BJ (cell line): ENCODE data around the gene MARK1. TPM values are rescaled to one million over a fixed set of nuclear protein-coding genes. Genes with fewer than 3 reads are reported as not detected.

Source experiments
- CTCF ChIA-PET: fragments of 350-600 bp; formaldehyde crosslinking; extraction: SDS; loops from one replicate; lab custom pipeline; 2021; ENCODE audit warnings: antibody characterized with exemption, inconsistent platforms; lab: Yijun Ruan, JAX
- POLR2A ChIA-PET: fragments of 300-600 bp; sonication (Branson Sonifier 250); formaldehyde crosslinking; extraction: SDS; loops from one replicate; lab custom pipeline; 2021; ENCODE audit warnings: antibody characterized with exemption; lab: Charles Lee
- DNase-seq: peaks from one replicate; pipeline ENCODE4 v3.0.0-alpha.2; 2011; ENCODE audit warnings: low read depth
- H3K27me3 ChIP-seq: 2 replicates; pipeline ENCODE4 v1.6.0; 2011; ENCODE audit warnings: low read length; ENCODE audit not compliant: control insufficient read depth, insufficient read depth
- H3K36me3 ChIP-seq: 2 replicates; pipeline ENCODE4 v1.5.1; 2011; ENCODE audit warnings: low read length; ENCODE audit not compliant: control insufficient read depth, insufficient read depth
- H3K4me3 ChIP-seq: 2 replicates; pipeline ENCODE4 v1.5.1; 2011; ENCODE audit warnings: low read depth, mild to moderate bottlenecking, control low read depth, low read length
- polyA plus RNA-seq: library from polyadenylated mRNA; depleted of rRNA; stranded (reverse); fragments of >200 nt; gene quantifications from 2 replicates; pipeline ENCODE4 v1.2.3, GENCODE V29; 2011
- TF ChIP-seq, protein P1 (sequence below): IDR thresholded peaks from 2 replicates; pipeline ENCODE4 v1.5.1; 2011; ENCODE audit warnings: low read depth, mild to moderate bottlenecking, control low read depth, inconsistent platforms, low read length, moderate library complexity; ENCODE audit not compliant: insufficient read depth

Gene MARK1
- polyA plus RNA-seq, 1 experiment: 0.97 TPM

DNA sequence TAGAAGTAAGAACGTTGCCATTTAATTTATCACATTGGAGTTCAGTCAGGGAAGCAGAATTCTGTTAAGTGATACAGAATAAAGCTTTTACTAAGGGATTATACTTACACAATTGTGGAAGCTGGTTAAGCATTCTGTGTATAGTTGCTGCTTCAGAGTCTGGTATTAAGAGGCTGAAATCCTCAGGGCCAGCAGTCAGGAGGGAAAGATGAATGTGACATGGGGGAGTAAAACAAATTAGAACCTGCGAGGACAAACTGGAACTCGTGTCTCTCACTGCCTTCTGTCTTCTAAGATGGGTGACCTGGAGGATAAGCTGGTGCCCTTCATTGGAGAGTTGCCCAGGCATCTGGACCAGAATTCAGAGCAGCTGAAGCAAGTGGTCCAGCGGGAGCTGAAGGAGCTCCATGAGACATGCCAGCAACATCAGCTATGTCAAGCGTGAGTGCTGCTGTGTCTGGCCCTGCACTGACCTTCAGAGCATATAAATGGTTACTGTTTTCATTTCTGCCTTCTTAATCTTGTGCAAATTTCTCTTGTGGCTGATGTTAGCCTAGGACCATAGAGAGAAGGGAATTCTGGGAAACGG is 23.0 kb downstream of the MARK1 start:
- DNase-seq: no peak
- POLR2A ChIA-PET: no interaction called here
- H3K36me3 ChIP-seq: no peaks in the 10 kb centered on the region
- TF ChIP-seq, protein P1, sequence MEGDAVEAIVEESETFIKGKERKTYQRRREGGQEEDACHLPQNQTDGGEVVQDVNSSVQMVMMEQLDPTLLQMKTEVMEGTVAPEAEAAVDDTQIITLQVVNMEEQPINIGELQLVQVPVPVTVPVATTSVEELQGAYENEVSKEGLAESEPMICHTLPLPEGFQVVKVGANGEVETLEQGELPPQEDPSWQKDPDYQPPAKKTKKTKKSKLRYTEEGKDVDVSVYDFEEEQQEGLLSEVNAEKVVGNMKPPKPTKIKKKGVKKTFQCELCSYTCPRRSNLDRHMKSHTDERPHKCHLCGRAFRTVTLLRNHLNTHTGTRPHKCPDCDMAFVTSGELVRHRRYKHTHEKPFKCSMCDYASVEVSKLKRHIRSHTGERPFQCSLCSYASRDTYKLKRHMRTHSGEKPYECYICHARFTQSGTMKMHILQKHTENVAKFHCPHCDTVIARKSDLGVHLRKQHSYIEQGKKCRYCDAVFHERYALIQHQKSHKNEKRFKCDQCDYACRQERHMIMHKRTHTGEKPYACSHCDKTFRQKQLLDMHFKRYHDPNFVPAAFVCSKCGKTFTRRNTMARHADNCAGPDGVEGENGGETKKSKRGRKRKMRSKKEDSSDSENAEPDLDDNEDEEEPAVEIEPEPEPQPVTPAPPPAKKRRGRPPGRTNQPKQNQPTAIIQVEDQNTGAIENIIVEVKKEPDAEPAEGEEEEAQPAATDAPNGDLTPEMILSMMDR: no peak
- no peak overlapping the region for H3K4me3 ChIP-seq
- no peaks in the 10 kb centered on the region for H3K27me3 ChIP-seq
- CTCF ChIA-PET: interaction anchor here (1.0 kb wide), 1 partner anchor 36 kb away, joined by 3 read pairs; no protein-coding TSS in a partner anchor

DNA sequence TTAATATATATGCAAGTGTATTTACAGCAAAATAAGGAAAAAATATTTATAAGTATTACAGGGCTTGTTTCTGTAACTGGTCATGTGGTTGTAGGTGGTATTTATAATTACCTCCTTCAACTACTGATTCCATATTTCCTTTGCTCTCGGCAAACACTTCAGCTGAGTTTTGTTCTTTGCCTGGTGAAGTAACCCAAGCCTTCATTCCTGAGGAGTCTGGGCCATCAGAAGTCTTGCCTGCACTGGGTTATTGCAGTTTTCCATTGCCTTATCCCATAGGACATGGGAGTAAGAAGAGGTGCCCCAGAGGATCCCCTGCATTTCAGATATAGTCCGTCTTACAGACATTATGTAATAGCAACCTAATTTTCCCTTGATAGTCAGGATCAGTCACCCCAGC is 23.8 kb downstream of the MARK1 start:
- no peaks in the 10 kb centered on the region for H3K27me3 ChIP-seq
- TF ChIP-seq, protein P1: no peak
- no peaks in the 10 kb centered on the region for H3K36me3 ChIP-seq
- no peak overlapping the region for H3K4me3 ChIP-seq
- ChIA-PET POLR2A (no interaction called here), CTCF (no interaction called here)
- no peak for DNase-seq

DNA sequence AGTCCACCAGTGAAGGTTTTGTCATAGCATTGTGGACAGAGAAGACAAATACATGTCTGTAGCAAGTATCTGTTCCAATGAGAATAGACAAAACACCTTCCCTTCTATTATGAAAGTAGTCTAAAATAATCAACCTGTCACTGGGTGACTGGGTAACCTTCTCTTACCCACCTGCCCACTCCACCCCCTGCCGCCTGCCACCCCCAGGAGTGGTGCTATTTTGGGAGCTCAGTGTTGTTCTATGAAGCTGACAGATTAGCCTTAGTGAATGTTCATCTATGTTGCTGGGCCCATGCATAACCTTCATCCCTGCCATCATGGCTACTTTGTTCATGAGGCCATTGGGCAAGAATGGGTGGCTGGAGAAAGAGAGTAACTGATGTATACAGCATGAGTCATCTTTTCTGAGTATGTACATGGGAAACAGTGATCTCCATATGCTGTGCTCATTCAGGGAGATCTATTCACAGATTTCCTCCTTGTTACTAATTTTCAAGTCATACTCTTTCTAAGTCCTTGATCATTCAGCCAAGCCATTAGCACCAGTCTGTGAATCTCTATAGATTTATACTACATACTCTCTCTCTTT is 24.8 kb downstream of the MARK1 start:
- Histone ChIP-seq H3K36me3 (no peaks in the 10 kb centered on the region), H3K4me3 (no peak overlapping the region), H3K27me3 (no peaks in the 10 kb centered on the region)
- no peak for DNase-seq
- ChIA-PET POLR2A (no interaction called here), CTCF (no interaction called here)
- TF ChIP-seq, protein P1: no peak

DNA sequence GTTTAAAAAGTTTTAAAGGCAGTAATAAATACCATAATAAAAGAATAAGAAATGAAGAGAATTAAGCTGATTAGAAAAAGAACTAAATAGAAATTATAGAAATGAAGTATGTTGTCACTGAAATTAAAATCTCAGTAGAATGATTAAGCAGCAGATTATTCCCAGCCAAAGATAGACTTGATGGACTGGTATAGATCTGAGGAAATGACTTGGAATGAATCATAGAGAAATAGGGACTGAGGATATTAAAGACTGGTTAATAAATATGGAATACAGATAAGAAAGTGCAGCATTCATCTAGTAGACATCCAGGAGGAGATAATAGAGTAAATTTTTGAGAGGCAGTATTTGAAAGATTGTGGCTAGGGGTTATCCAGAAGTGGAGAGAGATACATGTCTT is 28.7 kb downstream of the MARK1 start:
- POLR2A ChIA-PET: no interaction called here
- DNase-seq: no peak

DNA sequence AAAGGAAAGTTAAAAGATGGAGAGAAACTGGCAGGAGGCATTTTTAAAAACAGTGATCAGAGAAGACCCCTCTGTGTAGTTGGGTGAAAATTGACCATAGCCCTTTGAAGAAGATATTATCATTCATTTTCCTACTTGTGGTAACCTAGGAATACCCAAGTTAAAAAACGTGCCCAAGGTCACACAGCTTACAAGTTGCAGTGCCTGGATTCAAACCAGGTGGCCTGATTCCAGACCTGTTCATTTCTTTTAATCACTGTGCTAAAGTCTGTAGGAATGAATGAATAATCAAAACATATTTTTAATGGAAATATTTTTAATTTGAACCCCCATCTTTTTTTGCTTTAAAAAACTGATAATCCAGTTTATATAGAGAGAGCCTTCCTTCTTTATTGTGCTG is 35.6 kb downstream of the MARK1 start:
- no peak for DNase-seq
- no peaks in the 10 kb centered on the region for H3K36me3 ChIP-seq
- H3K4me3 ChIP-seq: no peak overlapping the region
- TF ChIP-seq, protein P1: no peak
- ChIA-PET CTCF (no interaction called here), POLR2A (no interaction called here)
- H3K27me3 ChIP-seq: no peaks in the 10 kb centered on the region

More for the DNA sequence above, 28.7 kb downstream of the MARK1 start:
- Histone ChIP-seq H3K4me3 (no peak overlapping the region), H3K36me3 (no peaks in the 10 kb centered on the region), H3K27me3 (no peaks in the 10 kb centered on the region)
- TF ChIP-seq, protein P1: no peak
- CTCF ChIA-PET: interaction anchor here (1.6 kb wide), 1 partner anchor 219 kb away, joined by 5 read pairs; no protein-coding TSS in a partner anchor
